ENCODE measurements around the gene ITSN2. TPM values are rescaled to one million over a fixed set of nuclear protein-coding genes. Genes with fewer than 3 reads are reported as not detected.

The ITSN2 gene
- total and polyA plus RNA-seq, 2 of the 8 experiments (the other 6 are each of a cell fraction or from before 2014, with no cell fraction given): 9.3 to 17.0 TPM

DNA sequence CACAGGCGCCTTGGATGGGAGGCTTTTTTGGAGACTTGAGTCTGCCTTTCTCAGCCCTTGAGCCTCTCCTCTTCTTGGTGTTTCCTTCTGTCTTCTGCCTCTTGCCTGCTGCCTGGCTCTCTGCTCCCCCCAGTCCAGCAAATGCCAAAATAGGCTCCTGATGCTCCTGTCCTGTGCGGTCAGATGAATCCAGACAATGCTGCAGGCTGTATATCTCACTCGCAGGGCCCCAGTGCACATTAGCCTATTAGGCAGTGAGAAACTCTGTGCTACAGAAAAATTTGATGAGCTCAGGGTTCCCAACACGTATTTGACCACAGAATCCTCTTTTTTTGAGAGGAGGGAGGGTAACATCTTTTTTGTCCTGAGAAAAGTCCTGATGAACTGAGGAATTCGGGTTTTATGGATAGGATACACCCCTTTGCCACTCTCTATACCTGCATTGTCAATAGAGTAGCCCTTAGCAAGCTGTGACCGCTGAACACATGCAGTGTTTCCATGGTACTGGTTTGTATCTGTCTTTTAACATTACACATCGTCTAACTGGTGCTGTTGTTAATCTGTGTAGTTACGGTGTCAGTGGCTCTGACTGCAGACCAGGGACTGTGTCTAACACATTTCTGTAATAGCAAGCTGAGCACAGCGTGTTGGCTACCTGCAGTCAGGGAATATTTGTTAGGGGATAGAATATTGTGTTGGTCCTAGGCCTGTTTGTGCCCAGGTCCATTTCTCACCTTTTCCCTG is 134.7 kb downstream of the ITSN2 start (continued):
- TF ChIP-seq SP4 (IDR thresholded peaks at IDR 0.05; ENCODE audit: low read length) (no peak), SIRT6 (IDR thresholded peaks at IDR 0.05; ENCODE audit: low read length) (no peak), EP300 (IDR thresholded peaks at IDR 0.05; ENCODE audit: borderline replicate concordance in 1 of 2, low read depth in 2 of 2, low read length in 2 of 2) (no peak), HDAC6 (IDR thresholded peaks at IDR 0.05; ENCODE audit: low read depth, low read length) (no peak)

Data from H1 (cell line).